Measurements from ENCODE around the gene DOCK2.

The DOCK2 gene

DNA sequence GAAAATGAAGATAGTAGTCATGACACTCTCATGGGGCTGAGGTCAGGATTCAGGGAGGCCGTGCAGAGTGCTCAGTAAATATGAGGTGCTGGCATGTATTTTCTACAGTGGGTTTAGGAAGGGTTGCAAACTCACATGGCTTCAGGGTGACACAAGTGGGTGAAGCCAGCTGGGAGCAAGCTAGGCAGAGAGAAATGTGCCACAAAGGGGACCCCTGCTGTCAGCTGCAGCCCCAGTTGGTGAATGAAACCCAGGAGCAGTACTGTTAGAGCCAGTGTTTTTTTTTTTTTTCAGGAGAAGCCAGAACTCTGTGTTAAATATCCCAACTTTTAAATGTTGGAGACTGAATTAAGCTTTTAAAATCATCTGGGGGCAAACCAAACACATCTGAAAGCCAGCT, 267.9 kb downstream of the DOCK2 start:
- no peak for DNase-seq (ENCODE audit: low read depth)

DNA sequence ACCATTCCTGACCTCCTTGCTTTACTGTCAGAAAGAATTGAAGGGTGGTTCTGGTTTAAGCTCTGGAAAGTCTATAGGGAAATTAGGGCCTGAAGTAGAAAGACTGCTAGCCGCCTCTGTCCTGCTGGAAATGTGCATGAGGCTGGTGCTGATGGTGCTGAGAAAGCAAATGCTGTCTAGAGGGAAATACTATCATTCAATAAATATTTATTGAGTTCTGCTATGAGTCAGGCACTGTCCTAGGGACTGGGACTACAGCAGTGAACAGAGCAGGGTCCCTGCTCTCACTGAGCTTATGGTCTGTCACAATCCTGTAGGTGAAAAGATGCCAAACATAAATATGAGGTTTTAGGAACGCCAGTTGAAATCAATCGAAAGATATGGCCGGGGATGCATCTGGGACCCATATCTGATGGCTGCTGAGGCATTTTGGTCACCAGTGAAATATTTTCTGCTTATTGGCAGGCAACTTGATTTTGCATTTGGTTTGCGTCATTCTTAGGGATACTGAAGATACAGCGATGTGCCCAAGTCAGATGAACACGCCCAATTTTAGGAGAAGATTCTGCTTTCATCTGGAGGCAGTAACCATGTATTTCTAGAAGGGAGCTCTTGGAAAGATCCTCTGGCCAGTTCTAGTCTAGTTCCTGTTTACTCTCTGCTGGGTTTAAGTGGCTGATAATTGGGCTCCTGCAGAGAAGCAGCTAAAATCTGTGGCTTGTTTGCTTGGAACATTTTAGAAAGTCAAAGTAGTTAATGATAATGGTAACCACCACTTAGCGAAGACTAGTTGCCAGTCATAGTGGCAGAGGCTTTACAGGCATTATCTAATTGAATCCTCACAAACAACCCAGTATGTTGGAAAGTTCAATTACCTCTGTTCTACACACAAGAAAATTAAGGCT, 269.9 kb downstream of the DOCK2 start:
- no peak for DNase-seq (ENCODE audit: low read depth)

- no peak for DNase-seq (ENCODE audit: low read depth)
These were observed 271.8 kb downstream of the DOCK2 start for GRCh38 chr5:169908864-169909263.

GRCh38 chr5:169909945-169910344, 272.9 kb downstream of the DOCK2 start:
- DNase-seq (ENCODE audit: low read depth): no peak

- no peak for DNase-seq (ENCODE audit: low read depth)
These were observed 273.3 kb downstream of the DOCK2 start for GRCh38 chr5:169910393-169910792.

DNA sequence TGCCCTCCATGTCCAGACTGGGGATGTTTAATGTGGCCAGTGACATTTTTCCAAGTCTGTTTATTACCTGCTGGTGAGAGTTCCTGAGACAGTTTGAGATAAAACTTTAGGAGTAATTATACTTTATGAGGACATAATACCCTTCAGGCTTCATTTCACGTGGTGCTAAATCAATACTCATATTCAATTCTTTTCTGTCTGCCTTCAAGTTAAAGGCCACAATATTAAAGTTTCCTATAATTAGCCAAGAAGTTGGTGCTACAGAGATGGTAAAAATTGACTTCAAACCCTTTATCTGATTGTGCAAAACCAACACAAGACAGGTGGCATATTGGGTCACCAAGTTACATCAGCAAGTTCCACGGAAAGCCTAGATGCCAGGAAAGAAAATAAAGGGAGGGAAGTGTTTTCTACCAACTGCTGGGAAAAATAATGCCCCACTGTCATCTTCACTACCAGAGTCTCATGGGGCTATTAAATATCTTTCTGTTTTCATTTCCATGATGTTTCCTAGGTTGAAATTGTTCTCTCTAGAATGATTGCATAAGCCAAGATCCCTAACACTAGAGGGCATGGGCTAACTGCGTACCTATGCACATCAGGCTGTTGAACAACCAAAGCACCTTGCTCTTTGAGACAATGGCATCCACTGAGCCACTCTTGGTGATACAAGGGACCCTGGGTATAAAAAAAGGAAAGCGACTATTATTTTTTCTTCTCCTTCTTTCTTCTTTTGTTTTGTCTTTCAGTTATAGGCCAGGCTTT, 274.6 kb downstream of the DOCK2 start:
- DNase-seq (ENCODE audit: low read depth): no peak

DNA sequence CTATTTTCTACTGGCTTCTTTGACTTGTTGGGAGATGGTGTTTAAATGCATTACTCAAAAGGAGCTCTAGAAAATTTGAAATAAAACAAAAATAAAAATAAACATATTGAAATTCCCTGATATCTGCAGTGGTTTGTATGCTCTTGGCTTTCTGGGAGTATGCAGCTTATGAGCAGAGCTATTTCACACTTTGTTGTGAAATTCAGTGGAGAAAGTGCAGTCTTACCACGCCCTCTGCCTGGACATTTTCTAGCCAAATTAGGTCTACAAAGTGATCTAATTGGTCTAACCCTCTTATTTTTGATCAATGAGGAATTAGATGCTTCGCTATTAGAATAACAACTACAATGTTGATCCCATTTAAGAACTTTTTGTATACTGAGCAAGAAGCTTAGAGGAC, 276.4 kb downstream of the DOCK2 start:
- no peak for DNase-seq (ENCODE audit: low read depth)

DNA sequence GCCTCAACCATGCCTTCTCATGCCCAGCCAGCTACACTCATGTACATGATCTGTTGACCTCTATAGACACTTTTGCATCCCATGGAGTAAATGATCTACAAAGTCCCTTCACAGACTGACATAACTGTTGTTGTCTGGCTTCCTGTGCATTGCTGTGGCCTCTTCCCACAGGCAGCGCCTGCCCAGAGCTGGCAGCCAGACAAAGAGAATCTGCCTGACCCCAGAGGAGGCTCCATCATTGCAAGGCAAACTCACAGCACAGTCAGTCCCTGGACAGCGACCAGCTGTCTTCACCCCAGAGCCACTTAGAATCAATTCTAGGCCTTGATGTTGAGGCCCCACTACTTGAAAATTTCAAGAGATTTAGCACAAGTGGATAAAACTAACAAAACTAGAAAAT, 277.7 kb downstream of the DOCK2 start:
- DNase-seq (ENCODE audit: low read depth): no peak

DNA sequence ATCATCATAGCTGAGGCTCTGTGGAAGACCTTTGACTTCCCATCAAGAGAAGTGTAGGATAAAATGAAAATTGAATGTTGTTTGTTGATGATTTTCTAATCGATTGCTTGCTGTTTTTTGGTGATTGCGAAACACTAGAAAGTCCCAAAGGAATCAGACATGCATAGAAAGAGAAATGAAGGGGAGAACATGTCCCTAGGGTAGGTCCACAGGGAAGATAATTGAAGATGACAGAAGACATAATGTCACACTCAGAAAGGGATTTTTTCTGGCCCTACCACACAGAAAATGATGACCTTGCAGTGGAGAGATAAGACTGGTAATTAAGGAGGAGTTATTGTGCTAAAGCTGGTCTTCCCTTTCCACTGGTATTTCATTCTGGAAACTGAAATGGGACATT, 280.4 kb downstream of the DOCK2 start:
- no peak for DNase-seq (ENCODE audit: low read depth)

DNA sequence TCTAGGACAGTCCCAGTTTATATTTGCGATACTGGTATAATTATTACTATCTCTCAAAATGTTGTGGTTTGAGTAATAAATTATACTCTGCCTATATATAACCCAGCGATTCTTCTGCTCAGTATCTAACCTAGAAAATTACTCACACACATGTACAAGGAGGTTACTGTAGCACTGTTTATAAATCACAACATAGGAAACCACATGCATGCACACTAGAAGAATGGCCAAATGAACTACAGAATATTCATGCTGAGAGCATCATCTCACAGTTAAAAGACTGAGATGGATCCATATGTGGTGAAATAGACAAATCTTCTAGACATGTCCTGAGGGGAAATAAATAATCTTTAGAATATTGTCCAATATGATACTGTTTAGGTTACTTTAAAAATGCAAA, 281.2 kb downstream of the DOCK2 start:
- no peak for DNase-seq (ENCODE audit: low read depth)

DNA sequence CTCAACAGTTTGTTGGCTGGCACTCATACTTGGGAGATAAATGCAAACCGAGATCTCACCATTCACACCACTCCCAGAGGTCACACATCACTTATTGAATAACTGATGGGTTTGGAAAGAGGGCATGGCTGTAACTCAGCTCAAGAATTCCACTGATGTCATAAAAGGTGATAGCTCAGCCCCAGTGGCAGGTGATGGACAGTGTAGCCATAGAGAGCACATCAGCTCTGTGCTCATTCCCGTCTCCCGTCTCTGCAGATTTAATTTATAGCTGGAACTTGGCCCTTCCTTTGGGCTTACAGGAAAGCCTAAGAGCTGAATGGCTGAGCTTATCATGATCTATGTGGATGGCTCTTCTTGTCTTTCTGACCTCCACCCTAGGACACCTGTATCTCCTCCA, 283.4 kb downstream of the DOCK2 start:
- no peak for DNase-seq (ENCODE audit: low read depth)

GRCh38 chr5:169921384-169921783, 284.3 kb downstream of the DOCK2 start:
- DNase-seq (ENCODE audit: low read depth): no peak

DNA sequence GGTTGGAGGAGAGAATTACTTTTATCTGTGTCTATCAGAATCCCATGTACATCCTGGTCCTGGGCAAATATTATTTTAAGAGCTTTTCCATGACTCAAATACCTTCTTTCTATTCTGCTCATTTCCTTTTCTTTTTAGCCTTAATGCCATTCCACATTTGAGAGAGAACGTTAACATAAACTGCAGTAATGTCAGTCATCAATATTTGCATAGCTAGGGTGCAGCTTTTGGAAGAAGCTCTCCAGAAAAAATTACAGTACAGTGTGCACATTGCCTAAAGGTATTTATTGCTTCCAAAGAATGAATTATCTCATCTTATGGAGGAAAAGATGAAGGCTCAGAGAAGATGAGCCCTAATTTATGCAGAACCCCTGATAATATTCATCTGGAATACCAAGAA, 284.9 kb downstream of the DOCK2 start:
- DNase-seq (ENCODE audit: low read depth): no peak

DNA sequence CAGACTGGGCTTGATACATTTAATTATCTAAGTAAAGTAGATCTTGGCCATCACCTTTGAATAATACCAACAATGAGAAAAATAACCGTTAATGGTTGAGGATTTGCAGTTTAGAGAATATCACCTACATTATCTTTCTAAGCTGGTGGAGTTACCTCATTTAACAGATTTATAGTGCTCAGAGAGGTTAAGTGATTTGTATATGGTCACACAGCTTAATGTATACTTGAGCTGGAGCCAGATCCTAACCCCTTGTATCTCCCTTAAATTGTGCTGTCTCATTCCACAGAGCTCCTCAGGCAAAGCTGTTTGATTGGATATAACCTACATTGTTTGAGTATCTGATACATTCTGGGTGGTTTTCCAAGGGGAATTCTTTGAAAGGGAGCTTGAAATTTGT, 285.4 kb downstream of the DOCK2 start:
- no peak for DNase-seq (ENCODE audit: low read depth)

DNA sequence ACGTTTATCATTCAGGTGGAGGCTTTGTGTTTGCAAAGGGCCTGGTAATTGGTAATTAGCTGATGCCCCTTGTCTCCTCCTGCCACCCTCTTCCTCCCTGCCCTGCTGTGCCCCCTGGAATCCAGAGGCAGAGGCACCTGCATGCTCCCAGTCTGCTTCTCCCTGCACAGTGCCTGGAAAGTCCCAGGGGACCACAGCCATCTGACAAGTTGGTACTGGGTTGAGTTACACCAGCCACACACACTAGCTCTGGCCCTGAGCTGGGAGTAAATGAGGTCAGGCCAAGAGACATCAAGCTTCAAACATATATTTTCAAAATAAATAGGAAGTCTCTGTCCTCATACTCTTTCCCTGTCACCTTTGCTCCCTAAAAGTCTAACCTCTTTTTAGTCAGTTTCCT, 286.9 kb downstream of the DOCK2 start:
- no peak for DNase-seq (ENCODE audit: low read depth)

DNA sequence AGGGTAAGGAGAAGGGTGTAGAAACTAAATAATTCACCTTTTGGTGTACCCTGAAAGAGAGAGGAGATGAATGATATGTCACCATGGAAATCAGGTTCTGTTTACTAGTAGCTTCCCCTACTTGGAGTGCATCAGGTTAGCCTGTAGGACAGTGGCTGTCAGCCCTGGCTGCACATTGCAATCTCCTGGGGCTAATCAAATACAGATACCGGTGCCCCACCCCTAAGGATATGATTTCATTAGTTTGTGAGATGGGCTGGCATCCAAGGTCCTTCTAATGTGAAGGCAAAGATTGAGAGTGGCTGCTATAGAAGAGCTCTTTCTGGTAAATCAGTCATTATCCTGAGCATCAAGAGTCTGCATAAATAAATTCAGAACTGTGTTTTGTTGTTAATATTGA, 296.1 kb downstream of the DOCK2 start:
- DNase-seq (ENCODE audit: low read depth): no peak

- DNase-seq (ENCODE audit: low read depth): no peak
These were observed 296.5 kb downstream of the DOCK2 start for GRCh38 chr5:169933616-169934015.

GRCh38 chr5:169934990-169935389, 297.9 kb downstream of the DOCK2 start:
- no peak for DNase-seq (ENCODE audit: low read depth)

DNA sequence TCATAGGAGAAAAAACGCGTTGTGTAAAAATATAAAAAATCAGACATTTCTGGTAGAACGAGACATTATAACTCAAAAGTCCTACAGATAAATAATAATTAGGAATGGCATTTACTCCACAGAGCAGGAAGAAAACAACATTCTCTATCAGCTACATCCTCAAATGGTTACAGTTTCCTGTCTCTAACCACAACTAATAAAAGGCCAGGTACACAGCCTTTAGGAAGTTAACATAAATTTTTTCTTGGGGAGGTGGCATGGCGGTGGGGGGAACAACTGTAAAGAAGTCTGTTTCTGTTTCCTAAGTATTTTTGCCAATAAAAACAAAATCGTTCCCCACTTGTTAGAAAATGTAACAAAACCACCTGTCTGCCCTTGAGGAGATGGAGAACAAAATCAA, 298.7 kb downstream of the DOCK2 start:
- no peak for DNase-seq (ENCODE audit: low read depth)

- no peak for DNase-seq (ENCODE audit: low read depth)
These were observed 301.4 kb downstream of the DOCK2 start for GRCh38 chr5:169938439-169938838.

- no peak for DNase-seq (ENCODE audit: low read depth)
These were observed 302.7 kb downstream of the DOCK2 start for GRCh38 chr5:169939731-169940130.

GRCh38 chr5:169941542-169941941, 304.5 kb downstream of the DOCK2 start:
- no peak for DNase-seq (ENCODE audit: low read depth)

- DNase-seq (ENCODE audit: low read depth): no peak
These were observed 305.1 kb downstream of the DOCK2 start for GRCh38 chr5:169942181-169942580.
